ENCODE results near the gene ATP1B3.

GRCh38 chr3:141835557-141836229, 40.8 kb upstream of the ATP1B3 start:
- TF ChIP-seq TAF1 (conservative IDR thresholded peaks at IDR 0.05) = no peak
- no peak for TF ChIP-seq SP1 (IDR thresholded peaks at IDR 0.05)
- TF ChIP-seq GABPA (IDR thresholded peaks at IDR 0.05 in 1 of 2, conservative IDR thresholded peaks at IDR 0.05 in 1 of 2) = no peak
- no peak for TF ChIP-seq CTCF (IDR thresholded peaks at IDR 0.05; ENCODE audit: low read depth, low read length, missing input control)
- TF ChIP-seq JUND (IDR thresholded peaks at IDR 0.05) = no peak
- TF ChIP-seq ATF3 (IDR thresholded peaks at IDR 0.05) = no peak
- no peak for TF ChIP-seq FOXA1 (IDR thresholded peaks at IDR 0.05)
- TF ChIP-seq HNF4G (IDR thresholded peaks at IDR 0.05) = no peak
- TF ChIP-seq MAX (IDR thresholded peaks at IDR 0.05) = no peak
- TF ChIP-seq RAD21 (IDR thresholded peaks at IDR 0.05) = no peak
- no peak for TF ChIP-seq REST (IDR thresholded peaks at IDR 0.05)
- no peak for TF ChIP-seq ZBTB33 (IDR thresholded peaks at IDR 0.05)
- TF ChIP-seq YY1 (IDR thresholded peaks at IDR 0.05) = no peak
- TF ChIP-seq NR2F2 (IDR thresholded peaks at IDR 0.05) = no peak

Data from liver (tissue), 3 donors.